ENCODE results near the gene TNFAIP8L1.

DNA sequence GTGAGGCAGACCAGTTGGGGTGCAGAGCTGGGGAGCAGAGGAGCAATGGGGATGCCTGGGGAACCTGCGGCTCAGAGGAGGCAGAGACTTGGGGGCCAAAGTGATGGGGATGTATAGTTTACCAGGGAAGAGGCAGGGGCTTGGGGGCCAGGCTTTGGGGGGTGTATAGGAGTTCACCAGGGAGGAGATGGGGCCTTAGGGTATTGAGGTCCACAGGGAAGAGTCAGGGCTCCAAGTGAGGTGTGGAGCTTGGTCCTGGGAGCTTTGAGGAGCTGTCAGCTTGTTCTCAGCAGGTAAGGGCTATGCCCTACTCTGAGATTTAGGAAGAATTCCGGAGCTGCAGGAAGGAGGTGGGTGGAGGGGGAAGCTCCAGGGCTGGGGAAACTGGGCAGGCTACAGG is 10.8 kb downstream of the TNFAIP8L1 start:
- TF ChIP-seq, protein P1, sequence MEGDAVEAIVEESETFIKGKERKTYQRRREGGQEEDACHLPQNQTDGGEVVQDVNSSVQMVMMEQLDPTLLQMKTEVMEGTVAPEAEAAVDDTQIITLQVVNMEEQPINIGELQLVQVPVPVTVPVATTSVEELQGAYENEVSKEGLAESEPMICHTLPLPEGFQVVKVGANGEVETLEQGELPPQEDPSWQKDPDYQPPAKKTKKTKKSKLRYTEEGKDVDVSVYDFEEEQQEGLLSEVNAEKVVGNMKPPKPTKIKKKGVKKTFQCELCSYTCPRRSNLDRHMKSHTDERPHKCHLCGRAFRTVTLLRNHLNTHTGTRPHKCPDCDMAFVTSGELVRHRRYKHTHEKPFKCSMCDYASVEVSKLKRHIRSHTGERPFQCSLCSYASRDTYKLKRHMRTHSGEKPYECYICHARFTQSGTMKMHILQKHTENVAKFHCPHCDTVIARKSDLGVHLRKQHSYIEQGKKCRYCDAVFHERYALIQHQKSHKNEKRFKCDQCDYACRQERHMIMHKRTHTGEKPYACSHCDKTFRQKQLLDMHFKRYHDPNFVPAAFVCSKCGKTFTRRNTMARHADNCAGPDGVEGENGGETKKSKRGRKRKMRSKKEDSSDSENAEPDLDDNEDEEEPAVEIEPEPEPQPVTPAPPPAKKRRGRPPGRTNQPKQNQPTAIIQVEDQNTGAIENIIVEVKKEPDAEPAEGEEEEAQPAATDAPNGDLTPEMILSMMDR (conservative IDR thresholded peaks at IDR 0.05), result no peak
- no peak for TF ChIP-seq EZH2 (IDR thresholded peaks at IDR 0.05; ENCODE audit: low read depth)
